D721Med (cell line): ENCODE measurements around the gene ARSK.

Source experiments
- DNase-seq: peaks from one replicate; pipeline ENCODE4 v3.0.0; 2011; ENCODE audit warnings: low spot score; ENCODE audit not compliant: insufficient read length
- FAIRE-seq: peaks from 2 replicates; lab custom pipeline; 2011; peaks lifted over from hg19 to GRCh38; lab: Jason Lieb, UNC
- TF ChIP-seq, protein P1 (sequence below): IDR thresholded peaks from 2 replicates; pipeline ENCODE4 v1.5.1; 2012; ENCODE audit warnings: mild to moderate bottlenecking, control low read depth; ENCODE audit not compliant: insufficient read depth; ENCODE audit errors: missing control alignments

The ARSK gene

DNA sequence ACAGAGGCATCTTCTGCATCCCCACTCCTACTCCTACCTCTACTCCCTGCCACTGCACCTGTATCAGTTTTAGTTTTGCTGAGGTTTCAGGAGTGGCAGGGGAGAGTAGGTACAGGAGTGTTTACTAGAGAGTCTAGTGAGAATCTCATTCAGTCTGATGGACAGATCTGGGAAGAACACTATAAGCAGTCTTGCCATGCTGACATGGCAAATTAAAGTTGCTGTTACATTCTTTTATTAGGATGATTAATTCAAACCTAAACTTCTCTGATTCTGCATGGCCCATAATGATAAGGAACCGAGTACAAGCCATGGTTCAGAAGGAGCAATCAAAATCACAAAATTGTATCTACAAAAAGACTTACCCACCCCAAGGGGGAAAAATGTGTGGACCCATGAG is 7.4 kb downstream of the ARSK start:
- no peak for FAIRE-seq
- DNase-seq, result no peak
- TF ChIP-seq, protein P1, sequence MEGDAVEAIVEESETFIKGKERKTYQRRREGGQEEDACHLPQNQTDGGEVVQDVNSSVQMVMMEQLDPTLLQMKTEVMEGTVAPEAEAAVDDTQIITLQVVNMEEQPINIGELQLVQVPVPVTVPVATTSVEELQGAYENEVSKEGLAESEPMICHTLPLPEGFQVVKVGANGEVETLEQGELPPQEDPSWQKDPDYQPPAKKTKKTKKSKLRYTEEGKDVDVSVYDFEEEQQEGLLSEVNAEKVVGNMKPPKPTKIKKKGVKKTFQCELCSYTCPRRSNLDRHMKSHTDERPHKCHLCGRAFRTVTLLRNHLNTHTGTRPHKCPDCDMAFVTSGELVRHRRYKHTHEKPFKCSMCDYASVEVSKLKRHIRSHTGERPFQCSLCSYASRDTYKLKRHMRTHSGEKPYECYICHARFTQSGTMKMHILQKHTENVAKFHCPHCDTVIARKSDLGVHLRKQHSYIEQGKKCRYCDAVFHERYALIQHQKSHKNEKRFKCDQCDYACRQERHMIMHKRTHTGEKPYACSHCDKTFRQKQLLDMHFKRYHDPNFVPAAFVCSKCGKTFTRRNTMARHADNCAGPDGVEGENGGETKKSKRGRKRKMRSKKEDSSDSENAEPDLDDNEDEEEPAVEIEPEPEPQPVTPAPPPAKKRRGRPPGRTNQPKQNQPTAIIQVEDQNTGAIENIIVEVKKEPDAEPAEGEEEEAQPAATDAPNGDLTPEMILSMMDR, result no peak

DNA sequence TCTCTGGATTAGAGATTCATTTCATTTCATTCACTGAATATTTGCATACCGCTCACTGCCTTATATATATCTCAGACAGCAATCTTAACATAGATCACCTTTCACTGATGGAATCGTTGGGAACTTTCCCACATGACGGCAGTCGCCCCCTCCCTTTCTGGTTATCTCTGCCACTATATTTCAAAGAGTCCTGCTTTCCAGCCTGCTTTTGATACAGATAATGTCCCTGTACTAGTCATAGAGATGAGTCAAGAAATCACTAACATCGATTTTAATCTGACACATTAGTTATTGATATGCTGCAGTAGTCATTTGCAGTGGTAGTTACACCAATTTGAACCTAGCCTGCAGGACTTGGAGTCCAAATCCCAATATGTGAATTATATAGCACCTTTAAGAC is 8.5 kb downstream of the ARSK start:
- DNase-seq (no peak), FAIRE-seq (no peak)
- TF ChIP-seq, protein P1, result no peak

GRCh38 chr5:95564450-95564849 is 9.5 kb downstream of the ARSK start:
- DNase-seq, result no peak
- TF ChIP-seq, protein P1, result no peak

GRCh38 chr5:95565280-95565920 is 10.5 kb downstream of the ARSK start:
- TF ChIP-seq, protein P1, result no peak
- DNase-seq (no peak), FAIRE-seq (no peak)

More at GRCh38 chr5:95564450-95564849, 9.5 kb downstream of the ARSK start:
- FAIRE-seq, result no peak

GRCh38 chr5:95572016-95572415 is 17.1 kb downstream of the ARSK start:
- TF ChIP-seq, protein P1, result no peak
- DNase-seq (no peak), FAIRE-seq (no peak)

DNA sequence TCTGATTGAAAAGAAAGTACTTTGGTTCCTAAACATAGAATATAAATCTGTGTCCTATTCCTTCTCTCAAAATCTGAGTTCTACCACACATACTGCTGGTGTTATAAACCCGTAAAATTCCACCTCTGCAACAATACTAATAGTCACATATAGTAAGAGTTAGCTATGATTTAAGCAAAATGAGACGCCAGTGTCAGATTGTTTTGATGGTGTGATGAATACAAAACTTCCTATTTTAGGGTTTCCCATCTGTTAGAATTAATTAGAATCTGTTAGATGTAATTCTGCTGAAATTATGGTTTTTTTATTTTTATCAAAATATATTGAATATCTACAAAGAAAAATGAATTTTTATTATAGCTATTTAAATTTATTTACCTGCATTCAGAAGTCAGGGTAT is 26.7 kb downstream of the ARSK start:
- no peak for FAIRE-seq
- TF ChIP-seq, protein P1, result no peak
- DNase-seq, result no peak

DNA sequence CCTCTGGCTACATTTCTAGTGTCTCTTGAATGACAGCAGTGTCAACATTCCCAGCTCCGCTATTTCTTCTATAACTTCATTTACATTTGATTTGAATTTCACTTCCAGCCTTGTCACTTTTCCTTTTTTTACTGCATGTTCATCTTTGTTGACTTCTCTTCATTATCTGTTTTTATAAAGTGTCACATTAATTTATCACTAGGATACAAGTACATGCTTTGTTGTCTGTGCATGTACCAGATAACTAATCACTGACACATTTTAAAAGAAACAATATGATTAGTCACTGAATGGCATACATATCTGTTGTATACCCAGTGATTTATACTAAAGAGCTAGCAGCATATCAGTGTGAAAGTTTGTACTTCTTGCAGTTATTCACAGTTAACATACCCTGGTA is 29.1 kb downstream of the ARSK start:
- TF ChIP-seq, protein P1, result no peak
- DNase-seq, result no peak
- peak; percentile 32 for FAIRE-seq
